A549 (cell line): Measurements from ENCODE around the gene MTHFSD. TPM values are rescaled to one million over a fixed set of nuclear protein-coding genes. Genes with fewer than 3 reads are reported as not detected.

Experiments
- ATAC-seq, 2 experiments: fragments of 200-7000 bp in 1 of 2; fragments of >200 bp in 1 of 2; cut with Nextera tagmentation in 1 of 2; cut with Tn5 transposase in 1 of 2; 3 replicates each; pipeline versions ENCODE4 v1.8.0 to v1.9.1; 2018 to 2020; ENCODE audit warnings: mild to moderate bottlenecking in 1 of 2, moderate library complexity in 1 of 2
- CTCF ChIA-PET: fragments of 300-600 bp; sonication (Branson Sonifier 250); formaldehyde crosslinking; extraction: SDS; loops from one replicate; lab custom pipeline; 2021; ENCODE audit warnings: antibody characterized with exemption, inconsistent platforms; lab: Yijun Ruan, JAX
- POLR2A ChIA-PET: fragments of 350-600 bp; formaldehyde crosslinking; extraction: SDS; loops from one replicate; lab custom pipeline; 2021; ENCODE audit warnings: antibody characterized with exemption, inconsistent platforms; lab: Yijun Ruan, JAX
- DNase-seq, 2 experiments: peaks; one replicate each; pipeline versions ENCODE4 v3.0.0 to v3.0.0-alpha.2; 2011 to 2016; ENCODE audit warnings: low read depth in 1 of 2, low spot score in 1 of 2
- FAIRE-seq: peaks from 2 replicates; lab custom pipeline; 2011; peaks lifted over from hg19 to GRCh38; lab: Jason Lieb, UNC
- H3K27ac ChIP-seq, 2 experiments: fragments of >200 bp; sonication (Bioruptor Twin); formaldehyde crosslinking; 3 replicates each; pipeline ENCODE4 v1.5.1; 2016 to 2017
- H3K4me1 ChIP-seq: fragments of >200 bp; sonication (Bioruptor Twin); formaldehyde crosslinking; 3 replicates; pipeline ENCODE4 v1.6.1; 2016
- H3K4me2 ChIP-seq: fragments of >200 bp; sonication (Bioruptor Twin); formaldehyde crosslinking; 3 replicates; pipeline ENCODE4 v1.6.1; 2016
- H3K4me3 ChIP-seq: fragments of >200 bp; sonication (Bioruptor Twin); formaldehyde crosslinking; 3 replicates; pipeline ENCODE4 v1.5.1; 2016
- H3K9me3 ChIP-seq: fragments of >200 bp; sonication (Bioruptor Twin); formaldehyde crosslinking; 3 replicates; pipeline ENCODE4 v1.6.1; 2016
- BHLHE40 ChIP-seq: IDR thresholded peaks from 2 replicates; pipeline ENCODE4 v1.6.1; 2012; ENCODE audit warnings: low read depth, low read length, inconsistent platforms
- CBX2 ChIP-seq: fragments of 200-600 bp; sonication (generic); IDR thresholded peaks from 2 replicates; pipeline ENCODE4 v1.6.1; 2016; ENCODE audit warnings: low read depth, mild to moderate bottlenecking, borderline replicate concordance
- CHD4 ChIP-seq: fragments of 200-600 bp; sonication (generic); IDR thresholded peaks from 2 replicates; pipeline ENCODE4 v1.6.1; 2016; ENCODE audit warnings: antibody characterized with exemption, mild to moderate bottlenecking, borderline replicate concordance
- EHMT2 ChIP-seq: fragments of 200-600 bp; sonication (generic); IDR thresholded peaks from 2 replicates; pipeline ENCODE4 v1.6.1; 2016; ENCODE audit warnings: antibody characterized with exemption, low read depth, mild to moderate bottlenecking, moderate library complexity
- EP300 ChIP-seq, 2 experiments: fragments of >200 bp; sonication (Bioruptor Twin); formaldehyde crosslinking; IDR thresholded peaks; 2 replicates in 1 of 2; 3 replicates in 1 of 2; pipeline ENCODE4 v1.6.1; 2016 to 2017
- FOXS1 ChIP-seq: fragments of 250-450 bp; sonication (Bioruptor Pico); IDR thresholded peaks from 2 replicates; pipeline ENCODE4 v1.5.0; 2020; ENCODE audit warnings: mild to moderate bottlenecking, moderate library complexity
- GATA3 ChIP-seq: IDR thresholded peaks from 2 replicates; pipeline ENCODE4 v1.6.1; 2012; ENCODE audit warnings: borderline replicate concordance
- HEYL ChIP-seq: fragments of 250-450 bp; sonication (Bioruptor Pico); IDR thresholded peaks from 2 replicates; pipeline ENCODE4 v1.8.0; 2021; ENCODE audit warnings: mild to moderate bottlenecking, moderate library complexity
- HOXB13 ChIP-seq: fragments of 250-450 bp; sonication (Bioruptor Pico); IDR thresholded peaks from 2 replicates; pipeline ENCODE4 v1.5.0; 2020; ENCODE audit warnings: low read depth, mild to moderate bottlenecking, moderate library complexity
- JUNB ChIP-seq: fragments of >200 bp; sonication (Bioruptor Twin); formaldehyde crosslinking; IDR thresholded peaks from 2 replicates; pipeline ENCODE4 v1.6.1; 2016
- KDM5A ChIP-seq: fragments of 200-600 bp; sonication (generic); IDR thresholded peaks from 2 replicates; pipeline ENCODE4 v1.6.1; 2016; ENCODE audit warnings: antibody characterized with exemption, mild to moderate bottlenecking
- MAFK ChIP-seq: fragments of 450-650 bp; IDR thresholded peaks from 2 replicates; pipeline ENCODE4 v1.6.1; 2014; ENCODE audit not compliant: partially characterized antibody
- MYC ChIP-seq: IDR thresholded peaks from 2 replicates; pipeline ENCODE4 v1.6.1; 2012; ENCODE audit warnings: mild to moderate bottlenecking, inconsistent platforms, low read length, improper control_type of control experiment, borderline replicate concordance
- NFE2L2 ChIP-seq: fragments of 150-350 bp; conservative IDR thresholded peaks from 2 replicates; pipeline ENCODE4 v1.6.1; 2014; ENCODE audit warnings: low read length
- POLR2A ChIP-seq: IDR thresholded peaks from 2 replicates; pipeline ENCODE4 v1.6.1; 2012; ENCODE audit warnings: mild to moderate bottlenecking, low read length
- RCOR1 ChIP-seq: fragments of 150-350 bp; IDR thresholded peaks from 2 replicates; pipeline ENCODE4 v1.6.1; 2014; ENCODE audit warnings: antibody characterized with exemption, low read length, low read depth
- RNF2 ChIP-seq: fragments of 200-600 bp; sonication (generic); IDR thresholded peaks from 2 replicates; pipeline ENCODE4 v1.6.1; 2016; ENCODE audit warnings: low read depth, mild to moderate bottlenecking, antibody characterized with exemption, moderate library complexity, borderline replicate concordance
- SMC3 ChIP-seq: fragments of >200 bp; sonication (Bioruptor Twin); formaldehyde crosslinking; IDR thresholded peaks from 3 replicates; pipeline ENCODE4 v1.6.1; 2018; ENCODE audit warnings: inconsistent platforms
- ZFP36 ChIP-seq: fragments of 450-650 bp; IDR thresholded peaks from 2 replicates; pipeline ENCODE4 v1.6.1; 2014; ENCODE audit warnings: borderline replicate concordance; ENCODE audit not compliant: partially characterized antibody
- ZNF302 ChIP-seq: fragments of 250-450 bp; sonication (Bioruptor Pico); IDR thresholded peaks from 2 replicates; pipeline ENCODE4 v1.9.0; 2021; ENCODE audit warnings: inconsistent platforms, mild to moderate bottlenecking, moderate library complexity
- ZSCAN20 ChIP-seq: fragments of 250-450 bp; sonication (Bioruptor Pico); IDR thresholded peaks from 2 replicates; pipeline ENCODE4 v1.8.0; 2022; ENCODE audit warnings: mild to moderate bottlenecking, moderate library complexity
- WGBS: methylation state at CpG from one replicate; pipeline ENCODE4 v1.1.6; 2017; ENCODE audit errors: missing lambda C conversion rate; 5-methylcytosine and 5-hydroxymethylcytosine counted together
- polyA plus RNA-seq, 4 experiments: library from polyadenylated mRNA; depleted of rRNA in 3 of 4; stranded (reverse); fragments of >200 nt; fragmentation: RNase III in 1 of 4; extraction: RNeasy Plus Mini Kit Qiagen cat#74134 plus additional on column Dnase treatment in 1 of 4; gene quantifications; 2 replicates in 3 of 4; 3 replicates in 1 of 4; pipeline ENCODE4 v1.2.3, GENCODE V29; 2011 to 2017
- TF ChIP-seq, protein P1 (sequence below): IDR thresholded peaks from 2 replicates; pipeline ENCODE4 v1.6.1; 2012
- TF ChIP-seq, protein P2 (sequence below): fragments of 200-600 bp; sonication (generic); IDR thresholded peaks from 2 replicates; pipeline ENCODE4 v1.6.1; 2016; ENCODE audit warnings: antibody characterized with exemption, mild to moderate bottlenecking, moderate library complexity
- TF ChIP-seq, protein P3 (sequence below): fragments of 250-450 bp; sonication (Bioruptor Pico); IDR thresholded peaks from 2 replicates; pipeline ENCODE4 v1.5.0; 2020; ENCODE audit warnings: low read depth, mild to moderate bottlenecking, moderate library complexity
- TF ChIP-seq, protein P4 (sequence below): fragments of >200 bp; sonication (Bioruptor Twin); formaldehyde crosslinking; IDR thresholded peaks from 3 replicates; pipeline ENCODE4 v1.5.1; 2016
- TF ChIP-seq, protein P5 (sequence below): fragments of 150-350 bp; IDR thresholded peaks from 2 replicates; pipeline ENCODE4 v1.6.1; 2014; ENCODE audit warnings: low read depth, mild to moderate bottlenecking, low read length
- TF ChIP-seq, protein P6 (sequence below): IDR thresholded peaks from 2 replicates; pipeline ENCODE4 v1.6.1; 2012; ENCODE audit warnings: low read depth, borderline replicate concordance
- TF ChIP-seq, protein P7 (sequence below): fragments of >200 bp; sonication (Bioruptor Twin); formaldehyde crosslinking; IDR thresholded peaks from 3 replicates; pipeline ENCODE4 v1.6.1; 2016

MTHFSD gene
- polyA plus RNA-seq, 2 of the 4 experiments (the other 2 are of a cell fraction) = 13.1 to 16.9 TPM

DNA sequence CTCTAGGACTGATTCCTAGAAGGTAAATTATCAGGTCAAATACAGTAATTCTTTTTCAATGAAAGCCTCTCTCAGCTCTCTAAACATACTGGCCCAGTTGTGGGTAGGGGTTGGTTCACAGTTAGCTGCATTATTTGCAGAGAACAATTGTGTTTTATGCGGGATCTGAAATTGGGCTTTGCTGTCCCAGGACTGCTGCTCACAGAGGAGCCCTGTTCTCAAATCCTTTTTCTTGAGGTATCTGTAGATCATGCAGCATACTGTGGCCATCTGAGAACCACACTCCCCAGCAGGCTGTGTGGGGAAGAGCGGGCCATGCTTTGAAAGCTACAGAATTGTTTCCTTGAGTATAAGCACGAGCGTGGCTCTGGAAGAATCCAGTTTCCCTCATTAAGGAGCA is 17.5 kb downstream of the MTHFSD start:
- Histone ChIP-seq H3K9me3 (no peaks in the 10 kb centered on the region), H3K4me3 (no peak overlapping the region), H3K4me2 (no peak overlapping the region), H3K27ac (no peak overlapping the region), H3K4me1 (no peaks in the 10 kb centered on the region)
- TF ChIP-seq, protein P1, sequence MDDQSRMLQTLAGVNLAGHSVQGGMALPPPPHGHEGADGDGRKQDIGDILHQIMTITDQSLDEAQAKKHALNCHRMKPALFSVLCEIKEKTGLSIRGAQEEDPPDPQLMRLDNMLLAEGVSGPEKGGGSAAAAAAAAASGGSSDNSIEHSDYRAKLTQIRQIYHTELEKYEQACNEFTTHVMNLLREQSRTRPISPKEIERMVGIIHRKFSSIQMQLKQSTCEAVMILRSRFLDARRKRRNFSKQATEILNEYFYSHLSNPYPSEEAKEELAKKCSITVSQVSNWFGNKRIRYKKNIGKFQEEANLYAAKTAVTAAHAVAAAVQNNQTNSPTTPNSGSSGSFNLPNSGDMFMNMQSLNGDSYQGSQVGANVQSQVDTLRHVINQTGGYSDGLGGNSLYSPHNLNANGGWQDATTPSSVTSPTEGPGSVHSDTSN = no peak
- TF ChIP-seq RCOR1 = no peak
- no peak for TF ChIP-seq RNF2
- no peak for TF ChIP-seq EHMT2
- TF ChIP-seq, protein P2, sequence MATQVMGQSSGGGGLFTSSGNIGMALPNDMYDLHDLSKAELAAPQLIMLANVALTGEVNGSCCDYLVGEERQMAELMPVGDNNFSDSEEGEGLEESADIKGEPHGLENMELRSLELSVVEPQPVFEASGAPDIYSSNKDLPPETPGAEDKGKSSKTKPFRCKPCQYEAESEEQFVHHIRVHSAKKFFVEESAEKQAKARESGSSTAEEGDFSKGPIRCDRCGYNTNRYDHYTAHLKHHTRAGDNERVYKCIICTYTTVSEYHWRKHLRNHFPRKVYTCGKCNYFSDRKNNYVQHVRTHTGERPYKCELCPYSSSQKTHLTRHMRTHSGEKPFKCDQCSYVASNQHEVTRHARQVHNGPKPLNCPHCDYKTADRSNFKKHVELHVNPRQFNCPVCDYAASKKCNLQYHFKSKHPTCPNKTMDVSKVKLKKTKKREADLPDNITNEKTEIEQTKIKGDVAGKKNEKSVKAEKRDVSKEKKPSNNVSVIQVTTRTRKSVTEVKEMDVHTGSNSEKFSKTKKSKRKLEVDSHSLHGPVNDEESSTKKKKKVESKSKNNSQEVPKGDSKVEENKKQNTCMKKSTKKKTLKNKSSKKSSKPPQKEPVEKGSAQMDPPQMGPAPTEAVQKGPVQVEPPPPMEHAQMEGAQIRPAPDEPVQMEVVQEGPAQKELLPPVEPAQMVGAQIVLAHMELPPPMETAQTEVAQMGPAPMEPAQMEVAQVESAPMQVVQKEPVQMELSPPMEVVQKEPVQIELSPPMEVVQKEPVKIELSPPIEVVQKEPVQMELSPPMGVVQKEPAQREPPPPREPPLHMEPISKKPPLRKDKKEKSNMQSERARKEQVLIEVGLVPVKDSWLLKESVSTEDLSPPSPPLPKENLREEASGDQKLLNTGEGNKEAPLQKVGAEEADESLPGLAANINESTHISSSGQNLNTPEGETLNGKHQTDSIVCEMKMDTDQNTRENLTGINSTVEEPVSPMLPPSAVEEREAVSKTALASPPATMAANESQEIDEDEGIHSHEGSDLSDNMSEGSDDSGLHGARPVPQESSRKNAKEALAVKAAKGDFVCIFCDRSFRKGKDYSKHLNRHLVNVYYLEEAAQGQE = no peak
- TF ChIP-seq, protein P3, sequence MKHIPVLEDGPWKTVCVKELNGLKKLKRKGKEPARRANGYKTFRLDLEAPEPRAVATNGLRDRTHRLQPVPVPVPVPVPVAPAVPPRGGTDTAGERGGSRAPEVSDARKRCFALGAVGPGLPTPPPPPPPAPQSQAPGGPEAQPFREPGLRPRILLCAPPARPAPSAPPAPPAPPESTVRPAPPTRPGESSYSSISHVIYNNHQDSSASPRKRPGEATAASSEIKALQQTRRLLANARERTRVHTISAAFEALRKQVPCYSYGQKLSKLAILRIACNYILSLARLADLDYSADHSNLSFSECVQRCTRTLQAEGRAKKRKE (CRISPR knock-in tag) = no peak
- TF ChIP-seq SMC3 = no peak
- TF ChIP-seq ZSCAN20 (CRISPR knock-in tag) = no peak
- TF ChIP-seq JUNB = no peak
- TF ChIP-seq, protein P4, sequence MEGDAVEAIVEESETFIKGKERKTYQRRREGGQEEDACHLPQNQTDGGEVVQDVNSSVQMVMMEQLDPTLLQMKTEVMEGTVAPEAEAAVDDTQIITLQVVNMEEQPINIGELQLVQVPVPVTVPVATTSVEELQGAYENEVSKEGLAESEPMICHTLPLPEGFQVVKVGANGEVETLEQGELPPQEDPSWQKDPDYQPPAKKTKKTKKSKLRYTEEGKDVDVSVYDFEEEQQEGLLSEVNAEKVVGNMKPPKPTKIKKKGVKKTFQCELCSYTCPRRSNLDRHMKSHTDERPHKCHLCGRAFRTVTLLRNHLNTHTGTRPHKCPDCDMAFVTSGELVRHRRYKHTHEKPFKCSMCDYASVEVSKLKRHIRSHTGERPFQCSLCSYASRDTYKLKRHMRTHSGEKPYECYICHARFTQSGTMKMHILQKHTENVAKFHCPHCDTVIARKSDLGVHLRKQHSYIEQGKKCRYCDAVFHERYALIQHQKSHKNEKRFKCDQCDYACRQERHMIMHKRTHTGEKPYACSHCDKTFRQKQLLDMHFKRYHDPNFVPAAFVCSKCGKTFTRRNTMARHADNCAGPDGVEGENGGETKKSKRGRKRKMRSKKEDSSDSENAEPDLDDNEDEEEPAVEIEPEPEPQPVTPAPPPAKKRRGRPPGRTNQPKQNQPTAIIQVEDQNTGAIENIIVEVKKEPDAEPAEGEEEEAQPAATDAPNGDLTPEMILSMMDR = no peak
- TF ChIP-seq, protein P5, sequence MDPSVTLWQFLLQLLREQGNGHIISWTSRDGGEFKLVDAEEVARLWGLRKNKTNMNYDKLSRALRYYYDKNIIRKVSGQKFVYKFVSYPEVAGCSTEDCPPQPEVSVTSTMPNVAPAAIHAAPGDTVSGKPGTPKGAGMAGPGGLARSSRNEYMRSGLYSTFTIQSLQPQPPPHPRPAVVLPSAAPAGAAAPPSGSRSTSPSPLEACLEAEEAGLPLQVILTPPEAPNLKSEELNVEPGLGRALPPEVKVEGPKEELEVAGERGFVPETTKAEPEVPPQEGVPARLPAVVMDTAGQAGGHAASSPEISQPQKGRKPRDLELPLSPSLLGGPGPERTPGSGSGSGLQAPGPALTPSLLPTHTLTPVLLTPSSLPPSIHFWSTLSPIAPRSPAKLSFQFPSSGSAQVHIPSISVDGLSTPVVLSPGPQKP = no peak
- no peak for TF ChIP-seq HOXB13
- TF ChIP-seq, protein P6, sequence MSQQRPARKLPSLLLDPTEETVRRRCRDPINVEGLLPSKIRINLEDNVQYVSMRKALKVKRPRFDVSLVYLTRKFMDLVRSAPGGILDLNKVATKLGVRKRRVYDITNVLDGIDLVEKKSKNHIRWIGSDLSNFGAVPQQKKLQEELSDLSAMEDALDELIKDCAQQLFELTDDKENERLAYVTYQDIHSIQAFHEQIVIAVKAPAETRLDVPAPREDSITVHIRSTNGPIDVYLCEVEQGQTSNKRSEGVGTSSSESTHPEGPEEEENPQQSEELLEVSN = no peak
- TF ChIP-seq HEYL (CRISPR knock-in tag) = no peak
- TF ChIP-seq CBX2 = no peak
- no peak for TF ChIP-seq POLR2A
- DNase-seq = no peak
- ChIA-PET CTCF (interaction anchor here (0.8 to 1.7 kb wide), 4 partner anchors 17 to 525 kb away, joined by 3 to 4 read pairs (median 3); no protein-coding TSS in a partner anchor), POLR2A (no interaction called here)
- no peak for ATAC-seq
- FAIRE-seq = no peak
- 95% methylated on average over 4 of the region's 4 CpGs for WGBS

DNA sequence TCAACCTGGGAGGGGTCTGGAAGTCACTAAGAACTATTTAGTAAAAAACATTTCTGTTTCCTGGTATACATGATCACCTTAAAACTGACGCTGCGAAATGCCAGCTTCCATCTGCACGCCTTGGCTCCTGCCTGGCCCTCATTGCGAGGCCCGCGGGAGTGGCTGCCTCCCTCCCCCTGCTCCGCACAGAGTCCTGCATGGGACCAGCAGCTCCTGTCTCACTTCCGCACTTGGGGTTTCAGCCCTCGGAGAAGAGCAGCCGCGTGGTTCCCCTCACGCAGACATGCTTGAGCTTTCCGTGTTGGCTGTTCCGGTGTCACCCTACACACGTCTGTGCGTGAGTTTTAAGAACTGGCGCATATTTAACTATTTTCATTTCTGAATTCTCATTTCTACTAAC is 18.4 kb downstream of the MTHFSD start:
- ATAC-seq (no peak), DNase-seq (no peak), FAIRE-seq (no peak)
- ChIA-PET POLR2A (no interaction called here), CTCF (interaction anchor here (0.6 to 1.7 kb wide), 5 partner anchors 16 to 24 kb away, joined by 3 to 4 read pairs (median 3); no protein-coding TSS in a partner anchor)
- WGBS = 97% methylated on average over 17 of the region's 17 CpGs
- no peaks in the 10 kb centered on the region for H3K4me1 ChIP-seq
- H3K4me2 ChIP-seq = no peak overlapping the region
- no peaks in the 10 kb centered on the region for H3K9me3 ChIP-seq
- no peak overlapping the region for H3K27ac ChIP-seq
- no peak overlapping the region for H3K4me3 ChIP-seq
- no peak for TF ChIP-seq ZFP36
- TF ChIP-seq MAFK = no peak
- no peak for TF ChIP-seq CBX2
- TF ChIP-seq, protein P7, sequence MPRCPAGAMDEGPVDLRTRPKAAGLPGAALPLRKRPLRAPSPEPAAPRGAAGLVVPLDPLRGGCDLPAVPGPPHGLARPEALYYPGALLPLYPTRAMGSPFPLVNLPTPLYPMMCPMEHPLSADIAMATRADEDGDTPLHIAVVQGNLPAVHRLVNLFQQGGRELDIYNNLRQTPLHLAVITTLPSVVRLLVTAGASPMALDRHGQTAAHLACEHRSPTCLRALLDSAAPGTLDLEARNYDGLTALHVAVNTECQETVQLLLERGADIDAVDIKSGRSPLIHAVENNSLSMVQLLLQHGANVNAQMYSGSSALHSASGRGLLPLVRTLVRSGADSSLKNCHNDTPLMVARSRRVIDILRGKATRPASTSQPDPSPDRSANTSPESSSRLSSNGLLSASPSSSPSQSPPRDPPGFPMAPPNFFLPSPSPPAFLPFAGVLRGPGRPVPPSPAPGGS = no peak
- no peak for TF ChIP-seq EP300 (IDR thresholded peaks at IDR 0.05)
- no peak for TF ChIP-seq MYC
- TF ChIP-seq BHLHE40 = no peak
- no peak for TF ChIP-seq FOXS1
- TF ChIP-seq KDM5A = no peak
- TF ChIP-seq NFE2L2 = no peak
- no peak for TF ChIP-seq CHD4
- no peak for TF ChIP-seq SMC3
- no peak for TF ChIP-seq ZNF302 (CRISPR knock-in tag)
- no peak for TF ChIP-seq GATA3
- no peak for TF ChIP-seq RNF2
